PC-3 (cell line): ENCODE measurements around the gene DCAF7.

Experiments
- CTCF ChIP-seq: fragments of 300-600 bp; sonication (generic); conservative IDR thresholded peaks from 2 replicates; pipeline ENCODE4 v1.5.1; 2017; ENCODE audit warnings: antibody characterized with exemption, low read depth, mild to moderate bottlenecking, low read length
- EZH2phosphoT487 ChIP-seq: fragments of 300-600 bp; sonication (generic); IDR thresholded peaks from 2 replicates; pipeline ENCODE4 v1.6.1; 2018; ENCODE audit warnings: mild to moderate bottlenecking, antibody characterized with exemption, low read length, borderline replicate concordance

GRCh38 chr17:63621684-63622573, 71.7 kb downstream of the DCAF7 start, which contains the start of gene MAP3K3:
- TF ChIP-seq CTCF: no peak; the same call in 1 of the 2 replicates
- TF ChIP-seq EZH2phosphoT487: no peak
